IMR-90 (cell line): ENCODE data around the gene KRTAP1-5. TPM values are rescaled to one million over a fixed set of nuclear protein-coding genes. Genes with fewer than 3 reads are reported as not detected.
"Not testable (repeated sequence)": the region's sequence is repeated elsewhere in the genome, so short reads cannot be mapped to it uniquely, and the experiment has no call there.

Experiments used
- ATAC-seq: fragments of 200-7000 bp; cut with Tn5 transposase; 2 replicates; pipeline ENCODE4 v1.9.1; 2020; ENCODE audit warnings: low read depth, mild to moderate bottlenecking, moderate library complexity
- BruUV-seq: library from RNA; stranded (reverse); fragments of 400-500 nt; replicated peaks from 2 replicates; lab custom pipeline; 2021; lab: Mats Ljungman, UMichigan
- CTCF ChIA-PET: fragments of 300-600 bp; formaldehyde crosslinking; extraction: SDS; loops from one replicate; lab custom pipeline; 2021; ENCODE audit warnings: antibody characterized with exemption; lab: Yijun Ruan, JAX
- POLR2A ChIA-PET: fragments of 300-600 bp; sonication (Branson Sonifier 250); formaldehyde crosslinking; loops from one replicate; lab custom pipeline; 2022; ENCODE audit warnings: antibody characterized with exemption; ENCODE audit not compliant: unreplicated experiment; lab: Charles Lee
- DNase-seq: peaks from one replicate; pipeline ENCODE4 v3.0.0; 2013
- H2AFZ ChIP-seq: replicated peaks from 2 replicates; pipeline ENCODE3; 2013; ENCODE audit warnings: low read length, mild to moderate bottlenecking; ENCODE audit not compliant: poor library complexity
- H2AK5ac ChIP-seq: 2 replicates; pipeline ENCODE4 v1.6.1; 2013; ENCODE audit warnings: low read depth, low read length, inconsistent platforms
- H2AK9ac ChIP-seq: replicated peaks from 2 replicates; pipeline ENCODE3; 2013; ENCODE audit warnings: mild to moderate bottlenecking, low read depth, low read length, moderate library complexity; ENCODE audit not compliant: poor library complexity
- H2BK120ac ChIP-seq: 2 replicates; pipeline ENCODE4 v1.6.1; 2013; ENCODE audit warnings: low read depth, low read length, inconsistent platforms
- H2BK15ac ChIP-seq: 3 replicates; pipeline ENCODE4 v1.6.1; 2013; ENCODE audit warnings: low read depth, low read length, inconsistent platforms
- H2BK20ac ChIP-seq: 2 replicates; pipeline ENCODE4 v1.6.1; 2013; ENCODE audit warnings: low read depth, mild to moderate bottlenecking, inconsistent platforms, low read length, moderate library complexity
- H2BK5ac ChIP-seq: 2 replicates; pipeline ENCODE4 v1.6.1; 2013; ENCODE audit warnings: mild to moderate bottlenecking, low read depth, low read length, inconsistent platforms; ENCODE audit not compliant: poor library complexity, severe bottlenecking
- H3K14ac ChIP-seq: replicated peaks from 2 replicates; pipeline ENCODE4 v1.6.1; 2013; ENCODE audit warnings: low read depth, low read length, inconsistent platforms
- H3K18ac ChIP-seq: 2 replicates; pipeline ENCODE4 v1.6.1; 2013; ENCODE audit warnings: low read depth, low read length, control low read depth
- H3K23ac ChIP-seq: 2 replicates; pipeline ENCODE4 v1.6.1; 2013; ENCODE audit warnings: low read depth, low read length, inconsistent platforms
- H3K27ac ChIP-seq: 2 replicates; pipeline ENCODE4 v1.5.1; 2013; ENCODE audit warnings: mild to moderate bottlenecking, control low read depth, low read length; ENCODE audit not compliant: insufficient read depth
- H3K27me3 ChIP-seq: 2 replicates; pipeline ENCODE4 v1.6.1; 2013; ENCODE audit warnings: low read length; ENCODE audit not compliant: control insufficient read depth, insufficient read depth
- H3K36me3 ChIP-seq: 2 replicates; pipeline ENCODE4 v1.6.1; 2013; ENCODE audit warnings: low read length, mixed read lengths; ENCODE audit not compliant: control insufficient read depth, insufficient read depth
- H3K4ac ChIP-seq: 2 replicates; pipeline ENCODE4 v1.6.1; 2013; ENCODE audit warnings: low read depth, low read length, inconsistent platforms
- H3K4me1 ChIP-seq: 2 replicates; pipeline ENCODE4 v1.6.1; 2013; ENCODE audit warnings: low read length, mixed read lengths; ENCODE audit not compliant: control insufficient read depth, insufficient read depth
- H3K4me2 ChIP-seq: 2 replicates; pipeline ENCODE4 v1.6.1; 2013; ENCODE audit warnings: low read depth, mild to moderate bottlenecking, control low read depth, low read length, moderate library complexity
- H3K4me3 ChIP-seq: 2 replicates; pipeline ENCODE4 v1.5.1; 2013; ENCODE audit warnings: low read depth, mild to moderate bottlenecking, control low read depth, low read length, moderate library complexity; ENCODE audit not compliant: insufficient read depth
- H3K56ac ChIP-seq: 2 replicates; pipeline ENCODE4 v1.6.1; 2013; ENCODE audit warnings: low read length, inconsistent platforms; ENCODE audit not compliant: insufficient read depth; ENCODE audit errors: extremely low read depth
- H3K79me1 ChIP-seq, 2 experiments: 2 replicates each; pipeline ENCODE4 v1.6.1; 2013; ENCODE audit warnings: low read length in 2 of 2, inconsistent platforms in 1 of 2, low read depth in 1 of 2
- H3K9ac ChIP-seq: 2 replicates; pipeline ENCODE4 v1.6.1; 2013; ENCODE audit warnings: low read depth, low read length, control low read depth
- H3K9me1 ChIP-seq: 2 replicates; pipeline ENCODE4 v1.6.1; 2013; ENCODE audit warnings: low read length, inconsistent platforms; ENCODE audit not compliant: insufficient read depth
- H3K9me3 ChIP-seq: 2 replicates; pipeline ENCODE4 v1.6.1; 2013; ENCODE audit warnings: low read length; ENCODE audit not compliant: control insufficient read depth, insufficient read depth
- H4K20me1 ChIP-seq: 2 replicates; pipeline ENCODE4 v1.6.1; 2013; ENCODE audit warnings: low read length, inconsistent platforms; ENCODE audit not compliant: insufficient read depth
- H4K5ac ChIP-seq: 2 replicates; pipeline ENCODE4 v1.6.1; 2013; ENCODE audit warnings: mild to moderate bottlenecking, low read depth, low read length, control low read depth
- H4K8ac ChIP-seq, 2 experiments: 2 replicates each; pipeline ENCODE4 v1.6.1; 2013; ENCODE audit warnings: low read depth in 2 of 2, low read length in 2 of 2, control low read depth in 1 of 2, inconsistent platforms in 1 of 2
- H4K91ac ChIP-seq: 2 replicates; pipeline ENCODE4 v1.6.1; 2013; ENCODE audit warnings: low read depth, low read length, inconsistent platforms; ENCODE audit not compliant: insufficient read depth
- CEBPB ChIP-seq: IDR thresholded peaks from 2 replicates; pipeline ENCODE4 v1.6.1; 2012; ENCODE audit warnings: low read depth, low read length, improper control_type of control experiment
- FOS ChIP-seq: fragments of 150-350 bp; IDR thresholded peaks from 2 replicates; pipeline ENCODE4 v1.6.1; 2016; ENCODE audit warnings: low read depth, low read length
- WGBS, 2 experiments: methylation state at CpG; one replicate each; pipeline versions ENCODE4 v1.1.5 to v1.1.7; 2013; ENCODE audit warnings: missing lambda C conversion rate in 2 of 2; ENCODE audit not compliant: insufficient read length in 1 of 2; ENCODE audit errors: extremely low coverage in 2 of 2; 5-methylcytosine and 5-hydroxymethylcytosine counted together
- dilution Hi-C: fragments of 300-500 bp; cut with HindIII; formaldehyde crosslinking; loops from one replicate; pipeline ENCODE4 v1.14.3; 2018; ENCODE audit warnings: low sequenced_read_pairs; ENCODE audit not compliant: unreplicated experiment
- in situ Hi-C: fragments of 300-500 bp; cut with MboI; formaldehyde crosslinking; loops from 3 replicates; pipeline ENCODE4 v1.14.3; 2019; ENCODE audit warnings: low sequenced_read_pairs, inconsistent platforms, mixed read lengths
- intact Hi-C: fragments of 100-400 bp; cut with micrococcal nuclease; formaldehyde crosslinking; loops from 2 replicates; pipeline ENCODE4 v1.10.0; 2022
- polyA plus RNA-seq, 3 experiments: library from polyadenylated mRNA; depleted of rRNA; stranded (reverse); fragments of >200 nt; gene quantifications; 2 replicates each; pipeline ENCODE4 v1.2.3, GENCODE V29; 2012; ENCODE audit warnings: low replicate concordance in 1 of 3
- total RNA-seq: library from RNA; depleted of rRNA; stranded (reverse); fragments of >200 nt; gene quantifications from 2 replicates; pipeline ENCODE4 v1.2.3, GENCODE V29; 2012

Gene KRTAP1-5
- total and polyA plus RNA-seq, 2 of the 4 experiments (the other 2 are of a cell fraction) = 27.0 to 34.8 TPM

- dilution Hi-C loops, H3K79me1 ChIP-seq, H3K27me3 ChIP-seq, H2AFZ ChIP-seq, H4K20me1 ChIP-seq, in situ Hi-C loops, H3K36me3 ChIP-seq, H3K9me3 ChIP-seq, H3K4me3 ChIP-seq, H3K9me1 ChIP-seq, H2AK9ac ChIP-seq: not testable (repeated sequence)
- peak overlapping the region; percentile 94 for H3K27ac ChIP-seq
- TSS peak; percentile 81 for BruUV-seq
- H3K14ac ChIP-seq = peak overlapping the region; percentile 79; the same call in 1 of the 2 replicates
- peaks cover 16% of the 10 kb centered on the region for H3K4me1 ChIP-seq
- intact Hi-C loops = loop anchor here (2.0 to 5.0 kb wide), 6 partner anchors 102 to 588 kb away; no protein-coding TSS in a partner anchor
- H4K5ac ChIP-seq = peak overlapping the region; percentile 91; the same call in 1 of the 2 replicates
- 0% methylated on average over 1 of the region's 31 CpGs; no CpG with 5 or more reads in 1 of the 2 experiments for whole genome bisulfite sequencing, 2 experiments
- peak overlapping the region; percentile 10 to 67 for H4K8ac ChIP-seq
- peak overlapping the region; percentile 25; the same call in 1 of the 3 replicates for H2BK15ac ChIP-seq
- peak overlapping the region; percentile 93 for H3K4ac ChIP-seq
- H3K56ac ChIP-seq = peak overlapping the region; percentile 71; the same call in 1 of the 2 replicates
- H2AK5ac ChIP-seq = peak overlapping the region; percentile 93
- DNase-seq (peak; percentile 94), ATAC-seq (peak; percentile 35)
- peak overlapping the region; percentile 98 for H2BK20ac ChIP-seq
- ChIA-PET CTCF (interaction anchor here (0.7 to 2.1 kb wide), 2 partner anchors 254 to 263 kb away, joined by 3 to 7 read pairs; no protein-coding TSS in a partner anchor), POLR2A (interaction anchor here (0.6 to 3.0 kb wide), 3 partner anchors 11 to 510 kb away, joined by 3 to 12 read pairs (median 5); no protein-coding TSS in a partner anchor)
- H2BK120ac ChIP-seq = peak overlapping the region; percentile 99
- H4K91ac ChIP-seq = peak overlapping the region; percentile 89
- H3K9ac ChIP-seq = peak overlapping the region; percentile 55; the same call in 1 of the 2 replicates
- peak overlapping the region; percentile 76 for H3K18ac ChIP-seq
- TF ChIP-seq CEBPB (peak; percentile 74), FOS (0 out of 2 replicates have a peak, but pooled peaks have one; percentile 47)
- H2BK5ac ChIP-seq = peak overlapping the region; percentile 98
- peak overlapping the region; percentile 93; the same call in 1 of the 2 replicates for H3K23ac ChIP-seq
- H3K4me2 ChIP-seq = peak overlapping the region; percentile 72
These were observed 32.5 kb upstream of the KRTAP1-5 start for GRCh38 chr17:41059276-41060051.
